Caco-2 (cell line): ENCODE results near the gene CLCA1. TPM values are rescaled to one million over a fixed set of nuclear protein-coding genes. Genes with fewer than 3 reads are reported as not detected.

ENCODE experiments used
- BruUV-seq: library from RNA; stranded (reverse); fragments of 400-500 nt; replicated peaks from 2 replicates; lab custom pipeline; 2021; lab: Mats Ljungman, UMichigan
- CTCF ChIA-PET: fragments of 300-600 bp; sonication (Branson Sonifier 250); formaldehyde crosslinking; loops from one replicate; lab custom pipeline; 2022; ENCODE audit warnings: antibody characterized with exemption; lab: Charles Lee
- POLR2A ChIA-PET: fragments of 300-600 bp; sonication (Branson Sonifier 250); formaldehyde crosslinking; loops from one replicate; lab custom pipeline; 2022; ENCODE audit warnings: antibody characterized with exemption; lab: Charles Lee
- DNase-seq, 2 experiments: peaks; one replicate each; pipeline versions ENCODE4 v3.0.0 to v3.0.0-alpha.2; 2020 to 2022
- H3K27me3 ChIP-seq: replicated peaks from 2 replicates; pipeline ENCODE4 v1.6.0; 2011; ENCODE audit warnings: low read length; ENCODE audit not compliant: control insufficient read depth, insufficient read depth
- H3K36me3 ChIP-seq: 2 replicates; pipeline ENCODE4 v1.5.1; 2011; ENCODE audit warnings: low read length; ENCODE audit not compliant: control insufficient read depth, insufficient read depth
- H3K4me1 ChIP-seq: fragments of 250-450 bp; sonication (Bioruptor Pico); 2 replicates; pipeline ENCODE4 v1.5.1; 2020; ENCODE audit warnings: mild to moderate bottlenecking
- H3K4me3 ChIP-seq: 2 replicates; pipeline ENCODE4 v1.5.1; 2011; ENCODE audit warnings: low read depth, mild to moderate bottlenecking, control low read depth, low read length
- H3K9me3 ChIP-seq: fragments of 250-450 bp; sonication (Bioruptor Pico); 2 replicates; pipeline ENCODE4 v1.5.1; 2020; ENCODE audit warnings: mild to moderate bottlenecking, moderate library complexity
- H3K27ac Mint-ChIP-seq: one replicate; pipeline ENCODE4 v1.8.0; 2022; ENCODE audit warnings: mixed read lengths; ENCODE audit not compliant: unreplicated experiment
- H3K27me3 Mint-ChIP-seq: one replicate; pipeline ENCODE4 v1.8.0; 2022; ENCODE audit warnings: mixed read lengths; ENCODE audit not compliant: insufficient read depth, unreplicated experiment
- H3K36me3 Mint-ChIP-seq: one replicate; pipeline ENCODE4 v1.8.0; 2022; ENCODE audit warnings: mild to moderate bottlenecking, mixed read lengths; ENCODE audit not compliant: insufficient read depth, unreplicated experiment
- H3K4me1 Mint-ChIP-seq: one replicate; pipeline ENCODE4 v1.8.0; 2022; ENCODE audit warnings: low read depth, mixed read lengths; ENCODE audit not compliant: unreplicated experiment
- H3K4me3 Mint-ChIP-seq: one replicate; pipeline ENCODE4 v1.8.0; 2022; ENCODE audit warnings: mild to moderate bottlenecking, moderate library complexity, mixed read lengths; ENCODE audit not compliant: unreplicated experiment
- H3K9me3 Mint-ChIP-seq: one replicate; pipeline ENCODE4 v1.8.0; 2022; ENCODE audit warnings: mixed read lengths; ENCODE audit not compliant: unreplicated experiment
- CTCF ChIP-seq, 2 experiments: fragments of 200-600 bp in 1 of 2; IDR thresholded peaks; 1 replicate in 1 of 2; 2 replicates in 1 of 2; pipeline versions ENCODE4 v1.5.1 to v1.8.0; 2011 to 2022; ENCODE audit warnings: antibody characterized with exemption in 1 of 2, control low read depth in 1 of 2, inconsistent platforms in 1 of 2, low read depth in 1 of 2, low read length in 1 of 2, mild to moderate bottlenecking in 1 of 2, moderate library complexity in 1 of 2; ENCODE audit not compliant: insufficient read depth in 1 of 2, severe bottlenecking in 1 of 2, unreplicated experiment in 1 of 2
- intact Hi-C: fragments of 100-400 bp; cut with micrococcal nuclease; formaldehyde crosslinking; loops from one replicate; pipeline ENCODE4 v1.10.0; 2022; ENCODE audit not compliant: unreplicated experiment
- total RNA-seq: library from RNA; stranded (reverse); gene quantifications from 2 replicates; pipeline ENCODE4 v1.2.3, GENCODE V29; 2022

Gene CLCA1
- total RNA-seq, 1 experiment from 2014 or later = not detected

- intact Hi-C loops = no loop called here
- BruUV-seq = no TSS peak
- H3K27ac Mint-ChIP-seq = no peak overlapping the region
- no peak overlapping the region for H3K4me3 ChIP-seq
- H3K4me3 Mint-ChIP-seq = no peak overlapping the region
- peaks cover 11% of the 10 kb centered on the region for H3K27me3 Mint-ChIP-seq
- no peaks in the 10 kb centered on the region for H3K4me1 Mint-ChIP-seq
- no peaks in the 10 kb centered on the region for H3K36me3 ChIP-seq
- ChIA-PET CTCF (no interaction called here), POLR2A (no interaction called here)
- TF ChIP-seq CTCF (IDR thresholded peaks at IDR 0.05; ENCODE audit: insufficient read depth in 1 of 2, low read depth in 1 of 2, low read length in 1 of 2, severe bottlenecking in 1 of 2, unreplicated experiment in 1 of 2) = no peak
- H3K27me3 ChIP-seq = no peaks in the 10 kb centered on the region
- H3K36me3 Mint-ChIP-seq = no peaks in the 10 kb centered on the region
- H3K4me1 ChIP-seq = no peaks in the 10 kb centered on the region
- H3K9me3 ChIP-seq = no peaks in the 10 kb centered on the region
- no peak for DNase-seq
- H3K9me3 Mint-ChIP-seq = no peaks in the 10 kb centered on the region
These were observed 15.1 kb upstream of the CLCA1 start for GRCh38 chr1:86453664-86454063.

- H3K4me1 Mint-ChIP-seq = peaks cover under 1% of the 10 kb centered on the region
- H3K4me3 Mint-ChIP-seq = no peak overlapping the region
- BruUV-seq = no TSS peak
- CTCF ChIA-PET = no interaction called here
- POLR2A ChIA-PET = no interaction called here
- no peak overlapping the region for H3K27ac Mint-ChIP-seq
- TF ChIP-seq CTCF (IDR thresholded peaks at IDR 0.05; ENCODE audit: insufficient read depth in 1 of 2, low read depth in 1 of 2, low read length in 1 of 2, severe bottlenecking in 1 of 2, unreplicated experiment in 1 of 2) = no peak
- no peaks in the 10 kb centered on the region for H3K9me3 ChIP-seq
- H3K27me3 ChIP-seq = no peaks in the 10 kb centered on the region
- no peak for DNase-seq
- H3K27me3 Mint-ChIP-seq = peaks cover 11% of the 10 kb centered on the region
- no peak overlapping the region for H3K4me3 ChIP-seq
- no peaks in the 10 kb centered on the region for H3K36me3 Mint-ChIP-seq
- no peaks in the 10 kb centered on the region for H3K4me1 ChIP-seq
- intact Hi-C loops = no loop called here
- no peaks in the 10 kb centered on the region for H3K9me3 Mint-ChIP-seq
- no peaks in the 10 kb centered on the region for H3K36me3 ChIP-seq
These were observed 13.7 kb upstream of the CLCA1 start for GRCh38 chr1:86455073-86455472.

- Histone ChIP-seq H3K36me3 (no peaks in the 10 kb centered on the region), H3K4me3 (no peak overlapping the region), H3K27me3 (no peaks in the 10 kb centered on the region), H3K4me1 (0 out of 2 replicates have a peak, but pooled peaks cover 8% of the 10 kb centered on the region), H3K9me3 (no peaks in the 10 kb centered on the region)
- peaks cover 18% of the 10 kb centered on the region for H3K4me1 Mint-ChIP-seq
- BruUV-seq = no TSS peak
- TF ChIP-seq CTCF (IDR thresholded peaks at IDR 0.05; ENCODE audit: insufficient read depth in 1 of 2, low read depth in 1 of 2, low read length in 1 of 2, severe bottlenecking in 1 of 2, unreplicated experiment in 1 of 2) = no peak
- no peak for DNase-seq
- no peak overlapping the region for H3K27ac Mint-ChIP-seq
- CTCF ChIA-PET = no interaction called here
- intact Hi-C loops = no loop called here
- POLR2A ChIA-PET = no interaction called here
- H3K27me3 Mint-ChIP-seq = peaks cover 7% of the 10 kb centered on the region
- H3K9me3 Mint-ChIP-seq = no peaks in the 10 kb centered on the region
- H3K36me3 Mint-ChIP-seq = no peaks in the 10 kb centered on the region
- no peak overlapping the region for H3K4me3 Mint-ChIP-seq
These were observed 7.7 kb upstream of the CLCA1 start for GRCh38 chr1:86460998-86461397.
